Stimulated activated CD8-positive, alpha-beta memory T cell treated with anti-CD3 and anti-CD28 coated beads, Interleukin-2, amount 100 ng/mL, for 48 hours (primary cell): ENCODE results near the gene SLC1A5.
"Not testable (repeated sequence)": the region's sequence is repeated elsewhere in the genome, so short reads cannot be mapped to it uniquely, and the experiment has no call there.

ENCODE experiments used
- DNase-seq, 2 donors: peaks; one replicate each; pipeline ENCODE4 v3.0.0-alpha.2; 2020; ENCODE audit warnings: low read depth in 2 of 2

SLC1A5 gene

GRCh38 chr19:46798713-46799112, 10.3 kb upstream of the SLC1A5 start:
- no peak for DNase-seq

- DNase-seq = no peak
Observed at GRCh38 chr19:46797881-46798280, 9.5 kb upstream of the SLC1A5 start.

- DNase-seq = no peak
Observed at GRCh38 chr19:46791944-46792343, 3.5 kb upstream of the SLC1A5 start.

GRCh38 chr19:46789371-46789770, 977 bp upstream of the SLC1A5 start:
- DNase-seq = no peak

- no peak for DNase-seq
Observed at GRCh38 chr19:46788968-46789338, 559 bp upstream of the SLC1A5 start.

- DNase-seq = peak in 1 of 2 donors; percentile 26
Observed at GRCh38 chr19:46787331-46788261, 798 bp downstream of the SLC1A5 start.

- DNase-seq = no peak
Observed at GRCh38 chr19:46787040-46787330, 1.4 kb downstream of the SLC1A5 start.

- peak; percentile 70 to 76 for DNase-seq
Observed at GRCh38 chr19:46786236-46787039, 2.0 kb downstream of the SLC1A5 start.

GRCh38 chr19:46785980-46786235, 2.5 kb downstream of the SLC1A5 start:
- DNase-seq = no peak

- no peak for DNase-seq
Observed at GRCh38 chr19:46785054-46785979, 3.1 kb downstream of the SLC1A5 start.

- DNase-seq = peak; percentile 63 to 67
Observed at GRCh38 chr19:46784262-46785053, 3.9 kb downstream of the SLC1A5 start.

GRCh38 chr19:46783670-46784069, 4.7 kb downstream of the SLC1A5 start:
- no peak for DNase-seq

- DNase-seq = no peak
Observed at GRCh38 chr19:46782355-46783019, 5.9 kb downstream of the SLC1A5 start.

- DNase-seq = not testable (repeated sequence)
Observed at GRCh38 chr19:46777956-46778645, 10.3 kb downstream of the SLC1A5 start.

GRCh38 chr19:46776927-46777911, 11.2 kb downstream of the SLC1A5 start:
- DNase-seq = peak in 1 of 2 donors; percentile 34

GRCh38 chr19:46775642-46776258, 12.6 kb downstream of the SLC1A5 start:
- DNase-seq = no peak

- no peak for DNase-seq
Observed at GRCh38 chr19:46773018-46773399, 15.4 kb downstream of the SLC1A5 start.

- no peak for DNase-seq
Observed at GRCh38 chr19:46772170-46773017, 16.0 kb downstream of the SLC1A5 start.
